ENCODE results near the gene FAM181A. TPM values are rescaled to one million over a fixed set of nuclear protein-coding genes. Genes with fewer than 3 reads are reported as not detected.

FAM181A gene
- 3.0 TPM for total RNA-seq

GRCh38 chr14:93926873-93927799, at the start of gene FAM181A:
FAM181A (plus strand) TSS chr14:93927344; CDS start chr14:93928286, 942 bp downstream.
- peak; percentile 10 for DNase-seq

- no peak for DNase-seq
Measured at GRCh38 chr14:93878212-93878611, 48.9 kb upstream of the FAM181A start.

GRCh38 chr14:93878871-93879270, 48.3 kb upstream of the FAM181A start:
- no peak for DNase-seq

GRCh38 chr14:93879362-93879983, 47.7 kb upstream of the FAM181A start:
- no peak for DNase-seq

- no peak for DNase-seq
Measured at GRCh38 chr14:93880021-93880820, 46.9 kb upstream of the FAM181A start.

GRCh38 chr14:93884950-93885349, 42.2 kb upstream of the FAM181A start:
- DNase-seq, result no peak

GRCh38 chr14:93888995-93889394, 38.1 kb upstream of the FAM181A start:
- DNase-seq, result no peak

- no peak for DNase-seq
Measured at GRCh38 chr14:93889739-93890483, 37.2 kb upstream of the FAM181A start.

GRCh38 chr14:93891756-93892504, 35.2 kb upstream of the FAM181A start:
- DNase-seq, result no peak

GRCh38 chr14:93892505-93892839, 34.7 kb upstream of the FAM181A start:
- DNase-seq, result no peak

- DNase-seq, result peak; percentile 28
Measured at GRCh38 chr14:93892923-93893558, 34.1 kb upstream of the FAM181A start.

GRCh38 chr14:93893661-93894261, 33.4 kb upstream of the FAM181A start:
- no peak for DNase-seq

GRCh38 chr14:93895023-93895604, 32.0 kb upstream of the FAM181A start:
- no peak for DNase-seq

- no peak for DNase-seq
Measured at GRCh38 chr14:93897476-93897845, 29.7 kb upstream of the FAM181A start.

- DNase-seq, result no peak
Measured at GRCh38 chr14:93898081-93898611, 29.0 kb upstream of the FAM181A start.

- DNase-seq, result no peak
Measured at GRCh38 chr14:93898731-93899130, 28.4 kb upstream of the FAM181A start.

- no peak for DNase-seq
Measured at GRCh38 chr14:93901813-93902212, 25.3 kb upstream of the FAM181A start.

GRCh38 chr14:93902619-93903307, 24.4 kb upstream of the FAM181A start:
- DNase-seq, result no peak
